Suprapubic skin (tissue), 4 donors: ENCODE measurements around the gene COPS9. TPM values are rescaled to one million over a fixed set of nuclear protein-coding genes. Genes with fewer than 3 reads are reported as not detected.
A peak's percentile ranks its signal among the peaks of the same experiment; 100 is the strongest.

ENCODE experiments used
- DNase-seq, 2 donors: peaks; one replicate each; pipeline ENCODE4 v3.0.0-alpha.2; 2019; ENCODE audit warnings: low spot score in 2 of 2
- H3K27ac ChIP-seq: fragments of 200-600 bp; sonication (generic); one replicate; pipeline ENCODE4 v1.5.1; 2019
- H3K27me3 ChIP-seq: fragments of 200-600 bp; sonication (generic); one replicate; pipeline ENCODE4 v1.5.1; 2019
- H3K36me3 ChIP-seq: fragments of 200-600 bp; sonication (generic); one replicate; pipeline ENCODE4 v1.5.1; 2019
- H3K4me1 ChIP-seq: fragments of 200-600 bp; sonication (generic); one replicate; pipeline ENCODE4 v1.5.1; 2019
- H3K4me3 ChIP-seq: fragments of 200-600 bp; sonication (generic); one replicate; pipeline ENCODE4 v1.5.1; 2019; ENCODE audit warnings: mild to moderate bottlenecking
- H3K9me3 ChIP-seq: fragments of 200-600 bp; sonication (generic); one replicate; pipeline ENCODE4 v1.5.1; 2019
- EP300 ChIP-seq: sonication (generic); formaldehyde crosslinking; IDR thresholded peaks from one replicate; pipeline ENCODE4 v1.6.1; 2017; ENCODE audit warnings: antibody characterized with exemption
- POLR2A ChIP-seq, 2 donors: fragments of 450-650 bp; IDR thresholded peaks; one replicate each; pipeline ENCODE4 v1.6.1; 2017; ENCODE audit warnings: antibody characterized with exemption in 2 of 2, mild to moderate bottlenecking in 2 of 2, moderate library complexity in 2 of 2
- POLR2AphosphoS5 ChIP-seq, 3 donors: sonication (generic); formaldehyde crosslinking; IDR thresholded peaks; one replicate each; pipeline ENCODE4 v1.6.1; 2017; ENCODE audit warnings: antibody characterized with exemption in 3 of 3
- WGBS: methylation state at CpG from one replicate; pipeline ENCODE4 v1.1.5; 2018; 5-methylcytosine and 5-hydroxymethylcytosine counted together
- total RNA-seq, 4 donors: library from RNA; depleted of rRNA; stranded (reverse); fragments of >200 nt; gene quantifications; one replicate each; pipeline ENCODE4 v1.1.0, GENCODE V29; 2016
- TF ChIP-seq, protein P1 (sequence below), 2 donors: fragments of 200-600 bp in 1 of 2; fragments of 450-650 bp in 1 of 2; sonication (generic) in 1 of 2; IDR thresholded peaks; one replicate each; pipeline ENCODE4 v1.5.1; 2016 to 2019; ENCODE audit warnings: antibody characterized with exemption in 2 of 2, mild to moderate bottlenecking in 1 of 2, moderate library complexity in 1 of 2

The COPS9 gene
- total RNA-seq, 4 donors from 2014 or later = 30.6 to 178 (median 143) TPM

DNA sequence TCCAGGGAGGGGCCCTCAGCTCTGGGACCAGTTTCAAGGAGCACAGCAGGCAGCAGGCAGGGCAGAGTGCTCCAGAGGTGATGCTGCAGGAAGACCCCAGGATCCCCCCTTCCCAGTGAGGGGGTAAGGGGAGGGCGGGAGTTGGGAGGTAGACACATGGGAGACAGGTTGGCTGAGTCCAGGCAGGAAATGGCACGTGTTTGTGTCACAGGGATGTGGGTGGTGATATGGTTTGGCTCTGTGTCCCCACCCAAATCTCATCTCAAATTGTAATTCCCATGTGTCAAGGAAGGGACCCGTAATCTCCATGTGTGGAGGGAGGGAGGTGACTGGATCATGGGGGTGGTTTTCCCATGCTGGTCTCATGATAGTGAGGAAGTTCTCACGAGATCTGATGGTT lies 29.6 kb upstream of the COPS9 start:
- peak in 1 of 2 donors; percentile 54 for DNase-seq
- Histone ChIP-seq H3K4me1 (no peaks in the 10 kb centered on the region), H3K27ac (no peak overlapping the region), H3K36me3 (no peaks in the 10 kb centered on the region), H3K4me3 (no peak overlapping the region), H3K27me3 (peaks cover 31% of the 10 kb centered on the region), H3K9me3 (no peaks in the 10 kb centered on the region)
- TF ChIP-seq EP300 (no peak), POLR2AphosphoS5 (IDR thresholded peaks at IDR 0.05) (no peak), POLR2A (IDR thresholded peaks at IDR 0.05) (no peak)
- TF ChIP-seq, protein P1, sequence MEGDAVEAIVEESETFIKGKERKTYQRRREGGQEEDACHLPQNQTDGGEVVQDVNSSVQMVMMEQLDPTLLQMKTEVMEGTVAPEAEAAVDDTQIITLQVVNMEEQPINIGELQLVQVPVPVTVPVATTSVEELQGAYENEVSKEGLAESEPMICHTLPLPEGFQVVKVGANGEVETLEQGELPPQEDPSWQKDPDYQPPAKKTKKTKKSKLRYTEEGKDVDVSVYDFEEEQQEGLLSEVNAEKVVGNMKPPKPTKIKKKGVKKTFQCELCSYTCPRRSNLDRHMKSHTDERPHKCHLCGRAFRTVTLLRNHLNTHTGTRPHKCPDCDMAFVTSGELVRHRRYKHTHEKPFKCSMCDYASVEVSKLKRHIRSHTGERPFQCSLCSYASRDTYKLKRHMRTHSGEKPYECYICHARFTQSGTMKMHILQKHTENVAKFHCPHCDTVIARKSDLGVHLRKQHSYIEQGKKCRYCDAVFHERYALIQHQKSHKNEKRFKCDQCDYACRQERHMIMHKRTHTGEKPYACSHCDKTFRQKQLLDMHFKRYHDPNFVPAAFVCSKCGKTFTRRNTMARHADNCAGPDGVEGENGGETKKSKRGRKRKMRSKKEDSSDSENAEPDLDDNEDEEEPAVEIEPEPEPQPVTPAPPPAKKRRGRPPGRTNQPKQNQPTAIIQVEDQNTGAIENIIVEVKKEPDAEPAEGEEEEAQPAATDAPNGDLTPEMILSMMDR (IDR thresholded peaks at IDR 0.05) = no peak
- WGBS = 50% methylated on average over 4 of the region's 4 CpGs

DNA sequence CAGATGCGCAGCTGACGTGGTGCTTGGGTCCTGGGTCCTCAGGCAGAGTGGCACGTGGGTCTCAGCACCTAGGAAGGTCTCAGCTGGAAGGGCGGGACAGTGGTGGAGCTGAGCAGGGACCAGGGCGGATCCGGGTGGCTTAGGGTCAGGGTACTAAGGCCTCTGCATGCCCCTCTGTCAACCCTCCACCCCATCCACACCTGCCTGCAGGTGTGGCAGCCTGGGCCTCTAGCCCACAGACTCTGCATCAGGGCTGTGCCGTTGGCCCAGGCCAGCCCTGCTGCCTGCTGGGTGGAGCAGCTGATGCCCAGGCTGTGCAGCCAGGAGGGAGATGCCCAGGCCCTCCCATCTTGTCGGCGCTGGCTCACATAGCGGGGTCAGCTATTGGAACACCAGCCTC lies 28.9 kb upstream of the COPS9 start:
- no peak overlapping the region for H3K4me3 ChIP-seq
- 75% methylated on average over 3 of the region's 10 CpGs for WGBS
- no peaks in the 10 kb centered on the region for H3K36me3 ChIP-seq
- no peak for TF ChIP-seq EP300
- TF ChIP-seq, protein P1 (IDR thresholded peaks at IDR 0.05) = no peak
- no peak for TF ChIP-seq POLR2A (IDR thresholded peaks at IDR 0.05)
- no peak for TF ChIP-seq POLR2AphosphoS5 (IDR thresholded peaks at IDR 0.05)
- no peaks in the 10 kb centered on the region for H3K9me3 ChIP-seq
- no peak for DNase-seq
- peaks cover 31% of the 10 kb centered on the region for H3K27me3 ChIP-seq
- no peak overlapping the region for H3K27ac ChIP-seq
- H3K4me1 ChIP-seq = no peaks in the 10 kb centered on the region

DNA sequence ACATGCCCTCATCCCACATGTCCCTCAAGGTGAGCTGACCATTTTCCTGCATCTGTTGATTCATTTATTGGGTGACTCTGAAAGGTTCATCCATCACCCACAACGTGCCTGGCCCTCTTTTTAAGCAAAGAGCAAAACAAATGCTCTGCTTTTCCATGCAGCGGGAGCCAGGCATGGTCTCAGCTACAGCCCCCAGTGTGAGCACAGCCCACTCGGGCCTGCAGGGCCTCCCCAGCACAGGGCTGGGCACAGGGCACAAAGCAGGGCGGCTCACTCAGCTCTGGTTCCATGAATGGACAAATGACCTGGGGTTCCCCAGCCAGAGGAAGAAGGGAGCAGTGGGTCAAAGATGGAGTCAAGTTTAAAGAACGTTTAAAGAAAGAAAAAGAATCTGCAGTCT lies 28.5 kb upstream of the COPS9 start:
- 67% methylated on average over 5 of the region's 5 CpGs for WGBS
- DNase-seq = no peak
- H3K4me3 ChIP-seq = no peak overlapping the region
- H3K27me3 ChIP-seq = peaks cover 31% of the 10 kb centered on the region
- H3K27ac ChIP-seq = no peak overlapping the region
- H3K36me3 ChIP-seq = no peaks in the 10 kb centered on the region
- TF ChIP-seq POLR2A (IDR thresholded peaks at IDR 0.05) = no peak
- TF ChIP-seq POLR2AphosphoS5 (IDR thresholded peaks at IDR 0.05) = no peak
- TF ChIP-seq, protein P1 (IDR thresholded peaks at IDR 0.05) = no peak
- TF ChIP-seq EP300 = no peak
- no peaks in the 10 kb centered on the region for H3K9me3 ChIP-seq
- no peaks in the 10 kb centered on the region for H3K4me1 ChIP-seq

DNA sequence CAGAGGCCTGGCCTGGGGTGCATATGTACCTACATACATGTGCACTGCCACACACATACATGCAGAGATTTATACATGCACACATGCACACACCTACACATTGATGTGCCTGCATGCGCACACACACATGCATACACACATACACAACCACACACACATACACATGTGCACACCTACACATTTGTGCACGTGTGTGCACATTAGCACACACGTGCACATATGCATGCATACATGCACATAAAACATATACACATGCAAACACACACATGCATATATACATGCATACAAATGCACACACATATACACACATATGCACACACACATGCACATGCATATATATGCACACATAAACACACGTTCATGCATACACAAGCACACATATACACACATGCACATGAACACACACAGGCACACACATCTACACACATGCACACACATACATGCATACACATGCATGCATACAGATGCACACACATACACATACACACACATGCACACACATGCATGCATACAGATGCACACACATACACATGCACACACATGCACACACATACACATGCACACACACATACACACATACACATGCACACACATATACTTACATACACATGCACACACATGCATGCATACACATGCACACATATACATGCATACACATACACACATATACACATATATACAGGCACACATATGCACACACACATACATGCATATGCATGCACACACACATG lies 27.9 kb upstream of the COPS9 start:
- WGBS = 93% methylated on average over 4 of the region's 4 CpGs
- H3K36me3 ChIP-seq = no peaks in the 10 kb centered on the region
- no peak overlapping the region for H3K27ac ChIP-seq
- H3K4me3 ChIP-seq = no peak overlapping the region
- H3K27me3 ChIP-seq = peaks cover 31% of the 10 kb centered on the region
- H3K9me3 ChIP-seq = no peaks in the 10 kb centered on the region
- no peaks in the 10 kb centered on the region for H3K4me1 ChIP-seq
- TF ChIP-seq, protein P1 (IDR thresholded peaks at IDR 0.05) = no peak
- TF ChIP-seq POLR2AphosphoS5 (IDR thresholded peaks at IDR 0.05) = no peak
- TF ChIP-seq POLR2A (IDR thresholded peaks at IDR 0.05) = no peak
- no peak for TF ChIP-seq EP300
- no peak for DNase-seq

DNA sequence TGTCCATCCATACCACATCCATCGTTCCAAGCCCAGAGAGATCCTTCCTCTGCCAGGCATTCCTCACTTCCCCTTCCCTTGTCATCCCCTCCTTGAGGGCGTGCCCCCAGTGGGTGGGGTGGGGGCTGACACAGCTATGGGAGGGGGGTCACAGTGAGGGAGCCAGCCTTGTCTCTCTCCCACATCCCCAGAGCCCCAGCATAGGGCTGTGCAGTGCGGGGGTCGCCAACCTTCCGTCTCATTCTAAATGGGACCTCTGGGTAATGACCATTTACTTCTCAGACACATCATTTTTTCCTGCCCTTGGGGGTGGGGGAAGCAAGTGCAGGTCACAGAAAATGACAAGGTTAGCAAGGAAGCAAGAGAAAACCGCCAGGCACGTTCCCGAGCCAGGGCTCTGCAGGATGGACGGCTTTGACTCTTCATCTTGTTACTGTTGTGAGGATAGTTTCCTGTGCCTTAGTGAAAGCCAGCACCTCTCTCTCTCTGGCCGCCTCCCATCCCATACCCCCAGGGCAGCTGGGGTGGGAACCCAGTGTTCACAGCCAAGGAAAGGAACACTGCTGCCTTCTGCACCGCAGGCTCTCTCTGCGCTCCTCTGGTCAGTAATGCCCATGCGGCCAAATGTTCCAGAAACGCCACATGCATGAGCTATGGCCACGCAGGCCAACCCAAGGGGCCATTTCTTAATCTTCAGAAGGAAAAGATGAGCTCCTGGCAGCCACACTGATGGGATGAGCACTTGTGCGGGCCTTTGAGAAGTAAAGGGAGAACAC lies 27.0 kb upstream of the COPS9 start:
- Histone ChIP-seq H3K27me3 (peaks cover 30% of the 10 kb centered on the region), H3K36me3 (no peaks in the 10 kb centered on the region), H3K4me3 (no peak overlapping the region), H3K4me1 (no peaks in the 10 kb centered on the region), H3K9me3 (no peaks in the 10 kb centered on the region), H3K27ac (no peak overlapping the region)
- TF ChIP-seq, protein P1 (IDR thresholded peaks at IDR 0.05) = no peak
- TF ChIP-seq POLR2AphosphoS5 (IDR thresholded peaks at IDR 0.05) = no peak
- no peak for TF ChIP-seq EP300
- no peak for TF ChIP-seq POLR2A (IDR thresholded peaks at IDR 0.05)
- 59% methylated on average over 16 of the region's 16 CpGs for WGBS
- no peak for DNase-seq
